PFSK-1 (cell line): ENCODE data around the gene LGSN.

Experiments
- FOXP2 ChIP-seq: optimal IDR thresholded peaks from 2 replicates; pipeline ENCODE3; 2011; ENCODE audit warnings: borderline replicate concordance, control low read depth, inconsistent platforms; ENCODE audit not compliant: insufficient read depth; ENCODE audit errors: extremely low read length, extremely low read depth
- POLR2AphosphoS5 ChIP-seq: IDR thresholded peaks from 2 replicates; pipeline ENCODE4 v1.6.1; 2012; ENCODE audit warnings: low read depth, mild to moderate bottlenecking, control low read depth, low read length, moderate library complexity
- SIN3A ChIP-seq: IDR thresholded peaks from 2 replicates; pipeline ENCODE4 v1.6.1; 2012; ENCODE audit warnings: mild to moderate bottlenecking, low read length, moderate library complexity, borderline replicate concordance; ENCODE audit not compliant: insufficient read depth
- TAF1 ChIP-seq: IDR thresholded peaks from 2 replicates; pipeline ENCODE4 v1.6.1; 2012; ENCODE audit warnings: low read length, control low read depth, borderline replicate concordance; ENCODE audit not compliant: insufficient read depth
- TF ChIP-seq, protein P1 (sequence below), 2 experiments: IDR thresholded peaks; 2 replicates each; pipeline versions ENCODE4 v1.6.1 to v1.8.0; 2011 to 2012; ENCODE audit warnings: low read depth in 2 of 2, low read length in 2 of 2, control low read depth in 1 of 2, inconsistent platforms in 1 of 2, mild to moderate bottlenecking in 1 of 2, moderate library complexity in 1 of 2; ENCODE audit not compliant: insufficient read depth in 1 of 2

LGSN gene

GRCh38 chr6:63259153-63259552 is 60.6 kb downstream of the LGSN start:
- no peak for TF ChIP-seq TAF1
- TF ChIP-seq, protein P1, sequence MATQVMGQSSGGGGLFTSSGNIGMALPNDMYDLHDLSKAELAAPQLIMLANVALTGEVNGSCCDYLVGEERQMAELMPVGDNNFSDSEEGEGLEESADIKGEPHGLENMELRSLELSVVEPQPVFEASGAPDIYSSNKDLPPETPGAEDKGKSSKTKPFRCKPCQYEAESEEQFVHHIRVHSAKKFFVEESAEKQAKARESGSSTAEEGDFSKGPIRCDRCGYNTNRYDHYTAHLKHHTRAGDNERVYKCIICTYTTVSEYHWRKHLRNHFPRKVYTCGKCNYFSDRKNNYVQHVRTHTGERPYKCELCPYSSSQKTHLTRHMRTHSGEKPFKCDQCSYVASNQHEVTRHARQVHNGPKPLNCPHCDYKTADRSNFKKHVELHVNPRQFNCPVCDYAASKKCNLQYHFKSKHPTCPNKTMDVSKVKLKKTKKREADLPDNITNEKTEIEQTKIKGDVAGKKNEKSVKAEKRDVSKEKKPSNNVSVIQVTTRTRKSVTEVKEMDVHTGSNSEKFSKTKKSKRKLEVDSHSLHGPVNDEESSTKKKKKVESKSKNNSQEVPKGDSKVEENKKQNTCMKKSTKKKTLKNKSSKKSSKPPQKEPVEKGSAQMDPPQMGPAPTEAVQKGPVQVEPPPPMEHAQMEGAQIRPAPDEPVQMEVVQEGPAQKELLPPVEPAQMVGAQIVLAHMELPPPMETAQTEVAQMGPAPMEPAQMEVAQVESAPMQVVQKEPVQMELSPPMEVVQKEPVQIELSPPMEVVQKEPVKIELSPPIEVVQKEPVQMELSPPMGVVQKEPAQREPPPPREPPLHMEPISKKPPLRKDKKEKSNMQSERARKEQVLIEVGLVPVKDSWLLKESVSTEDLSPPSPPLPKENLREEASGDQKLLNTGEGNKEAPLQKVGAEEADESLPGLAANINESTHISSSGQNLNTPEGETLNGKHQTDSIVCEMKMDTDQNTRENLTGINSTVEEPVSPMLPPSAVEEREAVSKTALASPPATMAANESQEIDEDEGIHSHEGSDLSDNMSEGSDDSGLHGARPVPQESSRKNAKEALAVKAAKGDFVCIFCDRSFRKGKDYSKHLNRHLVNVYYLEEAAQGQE (IDR thresholded peaks at IDR 0.05; ENCODE audit: insufficient read depth in 1 of 2, low read depth in 2 of 2, low read length in 2 of 2): no peak
- no peak for TF ChIP-seq FOXP2
- TF ChIP-seq POLR2AphosphoS5: no peak
- TF ChIP-seq SIN3A: no peak

- TF ChIP-seq, protein P1 (IDR thresholded peaks at IDR 0.05; ENCODE audit: insufficient read depth in 1 of 2, low read depth in 2 of 2, low read length in 2 of 2): no peak
- no peak for TF ChIP-seq FOXP2
- TF ChIP-seq TAF1: no peak
- TF ChIP-seq POLR2AphosphoS5: no peak
- TF ChIP-seq SIN3A: no peak
These were observed 69.8 kb downstream of the LGSN start for GRCh38 chr6:63249875-63250482.

DNA sequence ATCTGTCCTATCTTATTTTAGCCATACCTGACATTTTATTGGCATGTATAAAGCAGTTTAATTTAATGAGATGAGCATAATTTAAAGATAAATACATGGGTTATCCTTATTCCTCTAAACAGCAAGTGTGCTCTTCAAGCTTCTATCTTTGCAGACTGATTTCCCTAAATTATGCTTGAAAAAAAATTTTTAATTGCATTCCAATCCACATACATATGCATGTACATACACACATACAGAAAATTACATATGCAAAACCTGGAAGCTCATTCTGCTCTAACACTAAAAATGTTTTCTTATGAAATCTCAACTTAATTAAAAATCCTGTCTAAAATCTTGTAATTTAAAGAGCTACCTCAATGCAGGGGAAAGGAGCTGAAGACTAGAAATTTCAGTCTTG is 73.2 kb downstream of the LGSN start:
- TF ChIP-seq POLR2AphosphoS5 (no peak), TAF1 (no peak), SIN3A (no peak), FOXP2 (no peak)
- TF ChIP-seq, protein P1 (IDR thresholded peaks at IDR 0.05; ENCODE audit: insufficient read depth in 1 of 2, low read depth in 2 of 2, low read length in 2 of 2): no peak

GRCh38 chr6:63245909-63246308 is 73.9 kb downstream of the LGSN start:
- TF ChIP-seq, protein P1 (IDR thresholded peaks at IDR 0.05; ENCODE audit: insufficient read depth in 1 of 2, low read depth in 2 of 2, low read length in 2 of 2): no peak
- TF ChIP-seq SIN3A: no peak
- no peak for TF ChIP-seq FOXP2
- TF ChIP-seq POLR2AphosphoS5: no peak
- TF ChIP-seq TAF1: no peak

GRCh38 chr6:63245420-63245819 is 74.4 kb downstream of the LGSN start:
- TF ChIP-seq TAF1 (no peak), FOXP2 (no peak), POLR2AphosphoS5 (no peak), SIN3A (no peak)
- TF ChIP-seq, protein P1 (IDR thresholded peaks at IDR 0.05; ENCODE audit: insufficient read depth in 1 of 2, low read depth in 2 of 2, low read length in 2 of 2): no peak
